IPS DF 6.9 (cell line): ENCODE results near the gene SPTSSA.

Experiments used
- DNase-seq: peaks from one replicate; pipeline ENCODE4 v3.0.0-alpha.2; 2013; ENCODE audit warnings: low read depth, low spot score
- H3K27ac ChIP-seq: one replicate; pipeline ENCODE4 v1.5.1; 2013; ENCODE audit warnings: low read length, control low read depth
- H3K27me3 ChIP-seq: 2 replicates; pipeline ENCODE4 v1.6.1; 2013; ENCODE audit warnings: mild to moderate bottlenecking, low read length; ENCODE audit not compliant: control insufficient read depth, insufficient read depth
- H3K36me3 ChIP-seq: 2 replicates; pipeline ENCODE4 v1.6.1; 2013; ENCODE audit warnings: low read length; ENCODE audit not compliant: control insufficient read depth, insufficient read depth
- H3K4me1 ChIP-seq: 2 replicates; pipeline ENCODE4 v1.6.1; 2013; ENCODE audit warnings: low read length; ENCODE audit not compliant: control insufficient read depth, insufficient read depth
- H3K4me3 ChIP-seq: 2 replicates; pipeline ENCODE4 v1.5.1; 2013; ENCODE audit warnings: mild to moderate bottlenecking, low read length
- H3K9me3 ChIP-seq: 2 replicates; pipeline ENCODE4 v1.6.1; 2013; ENCODE audit warnings: low read length, inconsistent platforms; ENCODE audit not compliant: control insufficient read depth, insufficient read depth
- WGBS: extraction: QIAGEN DNeasy Blood & Tissue Kit; methylation state at CpG from one replicate; pipeline ENCODE4 v1.1.7; 2013; ENCODE audit warnings: mixed read lengths, missing lambda C conversion rate; ENCODE audit not compliant: insufficient read length, insufficient coverage; 5-methylcytosine and 5-hydroxymethylcytosine counted together

SPTSSA gene

GRCh38 chr14:34453226-34453625, 8.8 kb downstream of the SPTSSA start:
- Histone ChIP-seq H3K27me3 (no peaks in the 10 kb centered on the region), H3K27ac (no peak overlapping the region), H3K4me1 (no peaks in the 10 kb centered on the region), H3K9me3 (no peaks in the 10 kb centered on the region), H3K36me3 (no peaks in the 10 kb centered on the region), H3K4me3 (no peak overlapping the region)
- DNase-seq, result no peak
- no CpG with 5 or more reads among the region's 2 CpGs for WGBS

- no peak overlapping the region for H3K27ac ChIP-seq
- H3K36me3 ChIP-seq, result no peaks in the 10 kb centered on the region
- no CpG with 5 or more reads among the region's 1 CpG for WGBS
- no peaks in the 10 kb centered on the region for H3K27me3 ChIP-seq
- no peaks in the 10 kb centered on the region for H3K4me1 ChIP-seq
- no peaks in the 10 kb centered on the region for H3K9me3 ChIP-seq
- H3K4me3 ChIP-seq, result no peak overlapping the region
- no peak for DNase-seq
Measured at GRCh38 chr14:34452258-34452822, 9.7 kb downstream of the SPTSSA start.

GRCh38 chr14:34450958-34451357, 11.1 kb downstream of the SPTSSA start:
- Histone ChIP-seq H3K27ac (no peak overlapping the region), H3K9me3 (no peaks in the 10 kb centered on the region), H3K27me3 (no peaks in the 10 kb centered on the region), H3K4me3 (no peak overlapping the region), H3K4me1 (no peaks in the 10 kb centered on the region), H3K36me3 (no peaks in the 10 kb centered on the region)
- no peak for DNase-seq
- no CpG with 5 or more reads among the region's 1 CpG for WGBS

GRCh38 chr14:34450542-34450915, 11.5 kb downstream of the SPTSSA start:
- Histone ChIP-seq H3K27me3 (no peaks in the 10 kb centered on the region), H3K4me3 (no peak overlapping the region), H3K36me3 (no peaks in the 10 kb centered on the region), H3K4me1 (no peaks in the 10 kb centered on the region), H3K9me3 (no peaks in the 10 kb centered on the region), H3K27ac (no peak overlapping the region)
- no peak for DNase-seq

GRCh38 chr14:34449819-34450541, 12.1 kb downstream of the SPTSSA start:
- no CpG with 5 or more reads among the region's 6 CpGs for WGBS
- Histone ChIP-seq H3K36me3 (no peaks in the 10 kb centered on the region), H3K27ac (no peak overlapping the region), H3K4me3 (no peak overlapping the region), H3K9me3 (no peaks in the 10 kb centered on the region), H3K27me3 (no peaks in the 10 kb centered on the region), H3K4me1 (no peaks in the 10 kb centered on the region)
- DNase-seq, result no peak

GRCh38 chr14:34439090-34439489, 22.9 kb downstream of the SPTSSA start:
- no CpG with 5 or more reads among the region's 4 CpGs for WGBS
- no peaks in the 10 kb centered on the region for H3K9me3 ChIP-seq
- no peak for DNase-seq
- H3K4me1 ChIP-seq, result no peaks in the 10 kb centered on the region
- H3K27ac ChIP-seq, result no peak overlapping the region
- no peaks in the 10 kb centered on the region for H3K36me3 ChIP-seq
- H3K27me3 ChIP-seq, result no peaks in the 10 kb centered on the region
- no peak overlapping the region for H3K4me3 ChIP-seq

GRCh38 chr14:34438438-34438837, 23.6 kb downstream of the SPTSSA start:
- DNase-seq, result no peak
- Histone ChIP-seq H3K9me3 (no peaks in the 10 kb centered on the region), H3K27me3 (no peaks in the 10 kb centered on the region), H3K36me3 (no peaks in the 10 kb centered on the region), H3K27ac (no peak overlapping the region), H3K4me1 (no peaks in the 10 kb centered on the region), H3K4me3 (no peak overlapping the region)
- WGBS, result 100% methylated on average over 2 of the region's 4 CpGs

GRCh38 chr14:34437729-34438080, 24.3 kb downstream of the SPTSSA start:
- Histone ChIP-seq H3K9me3 (no peaks in the 10 kb centered on the region), H3K27me3 (no peaks in the 10 kb centered on the region), H3K27ac (no peak overlapping the region), H3K4me1 (no peaks in the 10 kb centered on the region), H3K36me3 (no peaks in the 10 kb centered on the region), H3K4me3 (no peak overlapping the region)
- DNase-seq, result no peak
- WGBS, result no CpG with 5 or more reads among the region's 3 CpGs

- DNase-seq, result no peak
- Histone ChIP-seq H3K36me3 (no peaks in the 10 kb centered on the region), H3K9me3 (no peaks in the 10 kb centered on the region), H3K4me1 (no peaks in the 10 kb centered on the region), H3K27me3 (no peaks in the 10 kb centered on the region), H3K27ac (no peak overlapping the region), H3K4me3 (no peak overlapping the region)
- no CpG with 5 or more reads among the region's 1 CpG for WGBS
Measured at GRCh38 chr14:34436960-34437728, 24.9 kb downstream of the SPTSSA start.

GRCh38 chr14:34436118-34436905, 25.7 kb downstream of the SPTSSA start:
- Histone ChIP-seq H3K9me3 (no peaks in the 10 kb centered on the region), H3K27me3 (no peaks in the 10 kb centered on the region), H3K27ac (no peak overlapping the region), H3K4me1 (no peaks in the 10 kb centered on the region), H3K36me3 (no peaks in the 10 kb centered on the region), H3K4me3 (no peak overlapping the region)
- 100% methylated on average over 1 of the region's 1 CpG for WGBS
- no peak for DNase-seq
